ENCODE results near the gene FAM117B.
A peak's percentile ranks its signal among the peaks of the same experiment; 100 is the strongest.

The FAM117B gene

DNA sequence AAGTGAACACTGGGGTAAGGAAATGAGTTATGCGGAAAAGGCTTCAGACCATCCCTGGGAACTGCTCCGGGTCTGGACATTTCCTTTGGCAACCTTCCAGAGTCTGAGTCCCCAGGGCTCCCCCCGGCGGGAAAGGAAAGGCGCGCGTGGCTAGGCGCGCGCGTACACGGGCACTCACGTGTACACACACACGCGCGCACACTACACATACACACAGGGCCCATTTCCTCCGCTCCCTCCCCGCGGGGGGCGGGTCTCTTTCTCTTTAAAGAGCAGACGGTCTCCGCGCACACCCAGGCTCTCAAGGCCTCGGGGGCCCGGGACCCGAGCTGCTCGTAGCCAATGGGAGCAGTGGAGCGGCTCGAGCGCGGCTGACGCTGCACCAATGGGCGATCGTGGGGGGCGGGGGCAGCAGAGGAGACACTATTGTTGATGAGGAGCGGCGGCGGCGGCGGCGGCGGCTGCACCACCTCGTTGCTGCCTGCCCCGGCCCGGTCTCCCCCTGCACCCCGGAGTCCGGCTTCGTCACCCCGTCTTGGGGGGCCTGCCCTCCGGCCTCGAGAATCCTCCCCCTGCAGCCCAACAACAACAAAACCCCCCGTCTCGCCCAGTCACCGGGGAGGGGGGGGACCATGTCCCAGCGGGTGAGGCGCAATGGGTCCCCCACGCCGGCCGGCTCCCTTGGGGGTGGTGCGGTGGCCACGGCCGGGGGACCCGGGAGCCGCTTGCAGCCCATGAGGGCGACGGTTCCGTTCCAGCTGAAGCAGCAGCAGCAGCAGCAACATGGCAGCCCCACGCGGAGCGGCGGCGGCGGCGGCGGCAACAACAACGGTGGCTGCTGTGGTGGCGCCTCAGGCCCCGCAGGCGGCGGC, at the start of gene FAM117B:
Gene FAM117B, plus strand, starts transcription at position 414 of the 872 bp plus-strand sequence. Its CDS starts 219 bp downstream, at position 633.
- Mint-ChIP-seq H3K36me3 (ENCODE audit: low read depth) (no peaks in the 10 kb centered on the region), H3K27me3 (no peaks in the 10 kb centered on the region), H3K4me1 (ENCODE audit: low read depth) (peaks cover 52% of the 10 kb centered on the region)

DNA sequence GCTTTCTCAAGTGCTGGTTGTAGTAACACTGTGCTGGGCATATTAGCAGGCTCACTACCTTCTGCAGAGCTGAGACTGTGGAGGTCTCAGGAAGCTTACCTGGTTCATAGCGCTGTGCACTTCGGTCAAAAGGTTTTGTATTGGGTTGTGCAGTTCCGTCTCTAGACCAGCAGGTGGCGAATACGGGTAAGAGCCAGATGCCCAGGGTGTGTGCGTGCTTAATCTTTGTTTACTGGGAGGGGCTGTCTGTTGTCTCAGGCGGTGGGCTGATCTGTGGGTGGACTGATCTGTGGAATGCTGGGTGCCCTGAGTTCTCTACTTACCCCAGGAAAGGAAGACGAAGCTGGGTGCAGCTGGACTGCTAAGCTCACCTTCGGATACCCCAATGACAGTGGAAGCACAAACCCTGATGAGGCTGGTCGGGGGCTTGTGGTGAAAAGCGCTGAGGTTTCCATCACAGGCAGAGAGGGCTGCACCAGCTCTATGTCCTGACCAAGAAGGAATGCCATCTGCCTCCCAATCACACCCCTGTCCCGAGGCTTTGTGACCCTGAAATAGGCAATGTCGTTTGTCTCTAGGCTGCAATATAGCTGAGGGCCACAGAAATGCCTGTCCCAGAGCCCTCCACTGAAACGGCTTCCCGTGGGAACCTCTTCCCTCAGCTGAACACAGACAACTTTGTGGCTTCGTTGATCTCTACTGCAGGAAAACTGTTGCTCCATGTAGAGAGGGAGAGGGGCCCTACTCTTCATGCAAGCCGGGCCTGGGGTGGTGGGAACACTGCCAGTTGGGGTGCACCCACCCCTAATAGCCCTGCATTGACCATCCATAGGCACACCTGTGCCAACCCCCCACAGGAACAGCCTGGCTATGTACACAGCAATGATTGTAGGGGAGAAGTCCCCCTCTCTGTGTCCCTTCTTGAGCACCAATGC, 45.9 kb upstream of the FAM117B start:
- peaks cover 5% of the 10 kb centered on the region for H3K27me3 Mint-ChIP-seq
- H3K4me3 Mint-ChIP-seq, result no peak overlapping the region
- peaks cover 8% of the 10 kb centered on the region for H3K4me1 Mint-ChIP-seq (ENCODE audit: low read depth)

More for the DNA sequence above, at the start of gene FAM117B:
- Mint-ChIP-seq H3K4me3 (peak within 1 kb of the TSS; percentile 89), H3K27ac (peak within 1 kb of the TSS; percentile 96), H3K9me3 (no peaks in the 10 kb centered on the region)

DNA sequence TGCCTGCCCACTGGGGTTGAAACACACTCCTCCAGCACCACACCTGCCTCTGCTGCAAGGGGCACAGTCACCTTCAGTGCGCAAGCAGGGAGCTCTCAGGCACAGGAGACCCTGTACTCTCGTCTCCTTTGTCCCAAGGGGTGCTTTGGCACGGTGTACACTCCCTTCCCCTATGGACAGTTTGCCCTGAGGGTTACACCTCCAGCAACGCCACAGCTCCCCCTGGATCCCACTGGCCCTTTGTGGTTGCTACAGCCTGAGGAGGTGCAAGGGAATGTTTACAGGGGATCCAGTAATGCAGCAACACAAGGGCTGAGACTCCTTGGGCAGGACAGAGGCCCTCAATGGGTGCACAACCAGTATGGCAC, 45.2 kb upstream of the FAM117B start:
- no peak overlapping the region for H3K4me3 Mint-ChIP-seq
- peaks cover 5% of the 10 kb centered on the region for H3K27me3 Mint-ChIP-seq
- H3K4me1 Mint-ChIP-seq (ENCODE audit: low read depth), result peaks cover 8% of the 10 kb centered on the region
- no peaks in the 10 kb centered on the region for H3K36me3 Mint-ChIP-seq (ENCODE audit: low read depth)
- H3K9me3 Mint-ChIP-seq, result no peaks in the 10 kb centered on the region
- no peak overlapping the region for H3K27ac Mint-ChIP-seq

More for the DNA sequence above, 45.9 kb upstream of the FAM117B start:
- Mint-ChIP-seq H3K27ac (no peak overlapping the region), H3K36me3 (ENCODE audit: low read depth) (no peaks in the 10 kb centered on the region), H3K9me3 (peaks cover 3% of the 10 kb centered on the region)

DNA sequence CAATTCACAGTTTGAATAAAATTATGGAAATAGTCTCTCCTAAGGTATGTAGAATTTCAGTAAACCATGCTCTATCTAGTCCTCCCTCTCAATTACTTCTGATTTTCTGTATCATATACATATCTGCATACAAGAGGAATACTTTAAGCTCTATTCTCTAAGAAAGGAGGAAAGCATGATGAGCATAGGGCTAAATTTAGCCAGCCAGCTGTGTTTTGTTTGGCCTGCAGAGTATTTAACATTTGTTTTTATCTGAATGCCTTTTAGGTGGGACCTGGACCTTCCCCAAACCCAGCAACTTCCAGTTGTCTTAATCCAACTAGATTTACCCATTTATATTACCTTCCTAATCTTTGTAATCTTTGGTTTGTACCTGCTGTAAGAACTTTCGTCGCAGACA, 42.2 kb upstream of the FAM117B start:
- H3K9me3 Mint-ChIP-seq, result no peaks in the 10 kb centered on the region
- H3K27ac Mint-ChIP-seq, result no peak overlapping the region
- H3K36me3 Mint-ChIP-seq (ENCODE audit: low read depth), result no peaks in the 10 kb centered on the region
- peaks cover 16% of the 10 kb centered on the region for H3K4me1 Mint-ChIP-seq (ENCODE audit: low read depth)
- H3K4me3 Mint-ChIP-seq, result no peak overlapping the region
- H3K27me3 Mint-ChIP-seq, result peaks cover 5% of the 10 kb centered on the region

DNA sequence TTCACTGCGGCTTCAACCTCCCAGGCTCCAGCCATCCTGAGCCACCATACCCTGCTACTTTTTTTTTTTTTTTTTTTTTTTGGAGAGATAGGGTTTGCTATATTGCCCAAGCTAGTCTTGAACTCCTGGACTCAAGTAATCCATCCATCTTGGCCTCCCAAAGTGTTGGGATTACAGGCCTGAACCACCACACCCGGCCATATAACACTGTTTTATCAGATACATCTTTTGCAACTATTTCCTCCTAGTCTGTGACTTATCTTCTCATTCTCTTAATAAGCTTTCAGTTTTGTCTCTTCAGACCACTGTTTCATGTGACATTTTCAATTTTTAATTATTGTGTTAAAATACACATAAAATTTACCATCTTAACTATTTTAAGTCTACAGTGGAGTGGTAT, 35.7 kb upstream of the FAM117B start:
- no peaks in the 10 kb centered on the region for H3K27me3 Mint-ChIP-seq
- H3K36me3 Mint-ChIP-seq (ENCODE audit: low read depth), result no peaks in the 10 kb centered on the region
- H3K27ac Mint-ChIP-seq, result no peak overlapping the region
- H3K4me3 Mint-ChIP-seq, result no peak overlapping the region
- H3K4me1 Mint-ChIP-seq (ENCODE audit: low read depth), result peaks cover 8% of the 10 kb centered on the region
- no peaks in the 10 kb centered on the region for H3K9me3 Mint-ChIP-seq

DNA sequence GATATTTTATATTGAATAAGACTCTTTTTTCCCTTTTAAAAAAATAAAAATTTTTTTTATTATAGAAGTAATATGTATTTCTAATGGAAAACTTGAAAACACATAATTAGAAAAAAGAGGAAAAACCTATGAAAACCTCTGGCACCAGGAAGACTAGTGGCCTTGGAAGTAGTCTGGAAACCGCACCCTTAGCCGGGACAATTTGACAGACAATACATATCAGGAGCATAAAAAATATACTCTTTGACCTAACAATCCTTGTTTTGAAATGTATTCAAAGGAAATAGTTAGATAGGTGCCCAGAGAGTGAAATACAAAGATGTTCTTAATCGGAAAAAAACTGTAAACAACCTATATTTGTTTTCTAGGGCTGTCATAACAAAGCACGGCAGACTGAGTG, 34.9 kb upstream of the FAM117B start:
- no peak overlapping the region for H3K4me3 Mint-ChIP-seq
- peaks cover 13% of the 10 kb centered on the region for H3K4me1 Mint-ChIP-seq (ENCODE audit: low read depth)
- no peaks in the 10 kb centered on the region for H3K9me3 Mint-ChIP-seq
- H3K36me3 Mint-ChIP-seq (ENCODE audit: low read depth), result no peaks in the 10 kb centered on the region
- H3K27me3 Mint-ChIP-seq, result no peaks in the 10 kb centered on the region
- no peak overlapping the region for H3K27ac Mint-ChIP-seq

DNA sequence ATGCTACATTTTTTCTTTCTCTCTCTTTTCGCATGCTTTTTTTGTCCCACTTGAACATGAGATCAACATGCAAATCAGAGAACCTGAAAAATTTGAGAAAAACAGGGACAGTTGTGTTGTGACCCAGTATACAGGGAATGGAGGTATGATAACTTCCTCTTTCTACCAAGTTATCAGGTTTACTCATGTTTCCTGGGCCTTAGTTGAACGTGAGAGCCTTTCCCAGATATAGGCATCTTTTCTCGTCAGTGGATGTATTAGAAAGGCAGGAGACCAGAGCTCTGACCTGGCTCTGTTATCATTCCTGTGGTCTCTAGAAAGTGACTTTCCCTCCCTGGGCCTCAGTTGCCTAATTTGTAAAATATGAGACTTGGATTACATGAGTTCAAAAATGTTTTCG, 30.1 kb upstream of the FAM117B start:
- H3K4me3 Mint-ChIP-seq, result no peak overlapping the region
- no peaks in the 10 kb centered on the region for H3K27me3 Mint-ChIP-seq
- peak overlapping the region; percentile 84 for H3K27ac Mint-ChIP-seq
- H3K36me3 Mint-ChIP-seq (ENCODE audit: low read depth), result no peaks in the 10 kb centered on the region
- peaks cover 21% of the 10 kb centered on the region for H3K4me1 Mint-ChIP-seq (ENCODE audit: low read depth)
- no peaks in the 10 kb centered on the region for H3K9me3 Mint-ChIP-seq

DNA sequence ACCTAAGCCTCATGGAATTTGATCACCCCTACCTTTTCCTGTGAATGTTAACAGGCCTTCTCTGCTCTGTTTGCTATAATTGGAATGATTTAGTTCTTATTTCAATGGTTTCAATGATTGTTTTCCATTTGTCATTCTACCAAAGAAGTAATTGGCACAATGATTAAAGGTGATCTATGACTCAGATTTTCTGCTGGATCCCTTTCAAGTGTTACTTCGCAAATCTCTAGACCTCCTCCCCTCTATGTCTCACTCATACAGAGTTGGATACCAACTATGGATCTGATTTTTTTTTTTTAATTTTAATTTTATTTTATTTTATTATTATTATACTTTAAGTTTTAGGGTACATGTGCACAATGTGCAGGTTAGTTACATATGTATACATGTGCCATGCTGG, 29.6 kb upstream of the FAM117B start:
- no peak overlapping the region for H3K4me3 Mint-ChIP-seq
- no peaks in the 10 kb centered on the region for H3K27me3 Mint-ChIP-seq
- H3K36me3 Mint-ChIP-seq (ENCODE audit: low read depth), result no peaks in the 10 kb centered on the region
- H3K27ac Mint-ChIP-seq, result peak overlapping the region; percentile 84
- peaks cover 26% of the 10 kb centered on the region for H3K4me1 Mint-ChIP-seq (ENCODE audit: low read depth)
- H3K9me3 Mint-ChIP-seq, result no peaks in the 10 kb centered on the region

DNA sequence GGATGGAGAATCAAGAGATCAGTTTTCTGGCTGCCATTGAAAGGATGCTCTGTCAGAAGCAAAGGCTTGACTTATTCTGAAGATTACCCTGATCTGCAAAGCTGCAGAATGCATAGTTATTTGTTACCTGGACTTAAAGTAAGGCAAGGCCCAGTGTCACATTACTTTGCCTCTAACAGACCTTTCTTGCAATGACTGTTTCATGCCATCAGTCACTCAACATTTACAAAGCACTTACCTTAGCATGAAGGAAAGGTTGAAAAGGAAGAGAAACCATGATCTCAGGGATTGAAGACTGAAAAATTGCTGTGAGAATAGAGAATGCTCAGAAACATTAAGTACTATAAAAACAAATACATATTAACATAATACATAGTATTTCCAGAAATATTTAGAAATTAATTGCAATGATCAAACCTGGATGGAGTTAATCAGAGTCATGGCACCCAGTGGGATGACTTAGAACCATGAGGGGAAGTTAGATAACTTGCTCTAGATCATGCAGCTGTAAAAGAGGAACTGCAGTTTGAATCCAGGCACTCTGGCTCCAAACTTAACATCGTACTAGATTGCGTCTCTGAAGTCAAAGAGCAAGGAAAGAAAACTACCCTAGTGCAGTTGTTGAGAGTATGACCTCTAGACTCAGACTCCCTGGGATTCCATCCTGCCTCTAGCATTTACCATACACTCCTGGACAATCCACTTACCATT, 26.5 kb upstream of the FAM117B start:
- Mint-ChIP-seq H3K4me3 (no peak overlapping the region), H3K27me3 (no peaks in the 10 kb centered on the region), H3K27ac (no peak overlapping the region), H3K36me3 (ENCODE audit: low read depth) (no peaks in the 10 kb centered on the region), H3K4me1 (ENCODE audit: low read depth) (peaks cover 31% of the 10 kb centered on the region), H3K9me3 (no peaks in the 10 kb centered on the region)

DNA sequence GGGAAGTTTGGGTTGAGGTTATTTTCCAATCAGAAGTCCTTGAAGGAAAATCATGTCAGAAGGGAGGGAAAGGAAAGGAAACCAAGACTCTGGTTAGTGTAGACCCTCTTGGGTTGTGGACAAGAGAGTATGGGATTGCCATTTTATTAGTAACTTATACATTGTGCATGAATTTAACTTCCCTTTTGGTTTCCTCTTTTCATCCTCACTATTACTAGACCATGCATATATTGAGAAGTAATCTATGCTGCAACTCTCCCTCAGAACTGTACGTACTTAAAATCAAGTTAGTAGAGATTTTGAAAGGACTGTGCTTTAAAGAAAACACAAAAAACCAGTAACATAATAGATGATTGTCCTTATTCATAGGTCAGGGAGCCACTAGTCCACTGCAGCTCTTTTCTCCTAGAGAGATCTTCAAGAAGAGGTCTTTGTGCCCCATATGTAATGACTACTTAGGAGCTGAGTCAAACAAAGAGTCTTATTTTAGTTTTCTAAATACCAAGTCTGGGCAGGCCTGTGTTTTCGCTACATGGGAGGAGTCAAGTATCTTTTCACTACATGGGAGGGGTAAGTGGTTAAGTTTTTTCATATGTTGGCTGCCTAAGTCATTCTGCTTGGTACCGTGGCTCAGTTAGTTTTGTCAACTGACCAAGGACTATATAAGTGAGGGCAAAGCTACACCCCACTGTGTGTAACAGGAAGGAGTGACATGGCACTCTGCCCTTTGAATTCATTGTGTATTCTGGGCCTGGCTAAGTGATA, 25.2 kb upstream of the FAM117B start:
- peak overlapping the region; percentile 20 for H3K4me3 Mint-ChIP-seq
- peaks cover 28% of the 10 kb centered on the region for H3K4me1 Mint-ChIP-seq (ENCODE audit: low read depth)
- peak overlapping the region; percentile 73 for H3K27ac Mint-ChIP-seq
- no peaks in the 10 kb centered on the region for H3K9me3 Mint-ChIP-seq
- no peaks in the 10 kb centered on the region for H3K27me3 Mint-ChIP-seq
- no peaks in the 10 kb centered on the region for H3K36me3 Mint-ChIP-seq (ENCODE audit: low read depth)

DNA sequence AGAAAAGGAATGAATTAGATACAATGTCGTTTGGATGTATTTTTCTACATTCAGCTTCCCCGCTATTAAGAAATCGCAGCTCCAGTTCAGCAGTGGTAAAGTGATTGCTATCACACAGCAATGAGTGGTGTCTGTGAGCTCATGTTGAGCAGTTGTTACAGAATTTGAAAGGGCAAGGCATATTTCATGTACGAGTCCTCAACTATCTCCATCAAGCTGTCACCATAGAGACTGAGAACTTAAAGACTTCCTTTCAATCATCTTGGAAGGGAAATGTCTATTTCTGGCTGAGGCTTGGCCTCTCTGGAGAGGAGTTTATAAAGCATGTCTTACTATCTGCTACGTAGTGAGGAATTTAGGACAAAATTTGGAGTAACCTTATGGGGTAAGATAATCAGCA, 24.4 kb upstream of the FAM117B start:
- no peak overlapping the region for H3K27ac Mint-ChIP-seq
- H3K4me1 Mint-ChIP-seq (ENCODE audit: low read depth), result peaks cover 21% of the 10 kb centered on the region
- no peaks in the 10 kb centered on the region for H3K27me3 Mint-ChIP-seq
- H3K4me3 Mint-ChIP-seq, result no peak overlapping the region
- H3K9me3 Mint-ChIP-seq, result no peaks in the 10 kb centered on the region
- no peaks in the 10 kb centered on the region for H3K36me3 Mint-ChIP-seq (ENCODE audit: low read depth)

DNA sequence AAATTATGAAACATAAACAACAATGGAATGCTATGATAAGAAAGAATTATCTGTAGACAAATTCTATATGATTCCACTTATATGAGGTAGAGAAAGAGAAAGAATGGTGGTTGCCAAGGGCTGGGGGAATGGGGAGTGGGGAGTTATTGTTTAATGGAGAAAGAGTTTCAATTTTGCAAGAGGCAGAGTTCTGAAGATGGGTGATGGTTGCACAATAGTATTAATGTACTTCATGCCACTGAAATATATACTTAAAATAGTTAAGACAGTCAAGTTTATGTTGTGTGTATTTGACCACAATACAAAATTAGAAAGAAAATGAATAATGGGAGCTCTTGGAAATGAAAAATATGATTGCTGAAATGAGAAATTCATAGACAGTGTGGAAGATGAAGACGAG, 22.6 kb upstream of the FAM117B start:
- Mint-ChIP-seq H3K4me1 (ENCODE audit: low read depth) (peaks cover 21% of the 10 kb centered on the region), H3K27ac (no peak overlapping the region), H3K36me3 (ENCODE audit: low read depth) (no peaks in the 10 kb centered on the region), H3K9me3 (no peaks in the 10 kb centered on the region), H3K27me3 (no peaks in the 10 kb centered on the region), H3K4me3 (no peak overlapping the region)

DNA sequence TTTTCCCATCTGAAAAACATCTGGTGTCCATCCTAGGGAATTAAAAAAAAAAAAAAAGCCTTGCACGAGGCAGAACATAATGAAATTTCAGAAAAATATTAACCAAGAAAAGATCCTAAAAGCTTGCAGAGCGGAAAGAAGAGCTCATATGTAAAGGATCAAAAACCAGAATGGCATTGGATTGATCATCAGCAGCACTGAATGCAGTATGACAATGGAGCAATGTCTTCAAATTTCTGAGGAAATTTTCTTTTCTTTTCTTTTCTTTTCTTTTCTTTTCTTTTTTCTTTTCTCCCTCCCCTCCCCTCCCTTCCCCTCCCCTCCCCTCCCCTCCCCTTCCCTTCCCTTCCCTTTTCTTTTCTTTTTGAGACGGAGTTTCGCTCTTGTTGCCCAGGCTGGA, 21.3 kb upstream of the FAM117B start:
- no peaks in the 10 kb centered on the region for H3K9me3 Mint-ChIP-seq
- H3K27me3 Mint-ChIP-seq, result no peaks in the 10 kb centered on the region
- no peak overlapping the region for H3K4me3 Mint-ChIP-seq
- H3K36me3 Mint-ChIP-seq (ENCODE audit: low read depth), result no peaks in the 10 kb centered on the region
- H3K4me1 Mint-ChIP-seq (ENCODE audit: low read depth), result peaks cover 21% of the 10 kb centered on the region
- no peak overlapping the region for H3K27ac Mint-ChIP-seq

DNA sequence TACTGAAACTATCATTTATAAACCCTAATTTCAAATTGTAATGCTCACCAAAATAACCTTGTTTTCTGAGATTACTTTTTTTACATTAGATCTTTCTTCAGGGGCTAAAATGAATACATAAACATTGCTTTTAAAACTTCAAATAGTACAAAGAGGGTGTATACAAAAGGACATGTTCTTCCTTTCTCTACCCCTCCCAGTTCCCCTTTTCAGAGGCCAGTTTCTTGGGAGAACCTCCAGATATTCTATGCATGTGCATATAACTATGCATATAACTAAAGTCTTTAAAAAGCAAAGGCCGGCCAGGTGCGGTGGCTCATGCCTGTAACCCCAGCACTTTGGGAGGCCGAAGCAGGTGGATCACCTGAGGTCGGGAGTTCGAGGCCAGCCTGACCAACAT, 10.6 kb upstream of the FAM117B start:
- H3K4me3 Mint-ChIP-seq, result no peak overlapping the region
- no peaks in the 10 kb centered on the region for H3K9me3 Mint-ChIP-seq

More for the DNA sequence above, 10.6 kb upstream of the FAM117B start:
- H3K36me3 Mint-ChIP-seq (ENCODE audit: low read depth), result no peaks in the 10 kb centered on the region
- H3K4me1 Mint-ChIP-seq (ENCODE audit: low read depth), result peaks cover 5% of the 10 kb centered on the region
- no peaks in the 10 kb centered on the region for H3K27me3 Mint-ChIP-seq
- no peak overlapping the region for H3K27ac Mint-ChIP-seq
